ENCODE data around the gene EPHA4.

EPHA4 gene

DNA sequence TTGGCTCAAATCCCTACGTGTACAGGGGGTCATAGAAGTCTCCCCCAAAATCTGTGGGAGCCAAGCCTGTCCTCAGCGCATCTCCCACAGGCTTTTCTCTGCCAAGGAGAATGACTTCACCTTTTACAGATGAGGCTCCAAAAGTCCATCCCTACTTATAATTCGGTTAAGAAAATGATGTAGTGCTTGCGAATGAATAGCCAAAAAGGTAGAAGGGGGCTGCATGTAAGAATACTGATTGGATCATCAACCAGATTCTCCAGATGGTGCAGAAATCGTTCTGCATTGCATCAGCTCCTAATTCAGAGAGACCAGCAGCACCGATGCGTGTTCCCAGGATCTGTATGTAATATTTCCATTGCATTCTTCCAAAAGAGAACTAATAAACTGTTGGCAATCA is 91.9 kb downstream of the EPHA4 start:
- Histone ChIP-seq H3K4me1 (ENCODE audit: low read length) (no peaks in the 10 kb centered on the region), H3K4me2 (ENCODE audit: low read depth, low read length) (no peak overlapping the region), H3K9me2 (replicated peaks; ENCODE audit: insufficient read depth, low read length) (no peaks in the 10 kb centered on the region), H2AFZ (ENCODE audit: low read length) (no peak overlapping the region), H3K36me3 (replicated peaks; ENCODE audit: insufficient read depth, low read length) (no peaks in the 10 kb centered on the region), H3K27ac (ENCODE audit: low read length) (no peak overlapping the region), H3F3A (ENCODE audit: insufficient read depth, low read length) (no peaks in the 10 kb centered on the region), H4K20me1 (ENCODE audit: insufficient read depth, low read length) (no peaks in the 10 kb centered on the region), H3K9ac (ENCODE audit: low read length) (no peak overlapping the region), H3K9me3 (replicated peaks; ENCODE audit: insufficient read depth, low read length) (no peaks in the 10 kb centered on the region), H3K4me3 (ENCODE audit: low read length) (no peak overlapping the region), H3K27me3 (replicated peaks; ENCODE audit: insufficient read depth, low read length) (no peaks in the 10 kb centered on the region), H3K79me2 (ENCODE audit: low read length) (no peaks in the 10 kb centered on the region)
- TF ChIP-seq, protein P1, sequence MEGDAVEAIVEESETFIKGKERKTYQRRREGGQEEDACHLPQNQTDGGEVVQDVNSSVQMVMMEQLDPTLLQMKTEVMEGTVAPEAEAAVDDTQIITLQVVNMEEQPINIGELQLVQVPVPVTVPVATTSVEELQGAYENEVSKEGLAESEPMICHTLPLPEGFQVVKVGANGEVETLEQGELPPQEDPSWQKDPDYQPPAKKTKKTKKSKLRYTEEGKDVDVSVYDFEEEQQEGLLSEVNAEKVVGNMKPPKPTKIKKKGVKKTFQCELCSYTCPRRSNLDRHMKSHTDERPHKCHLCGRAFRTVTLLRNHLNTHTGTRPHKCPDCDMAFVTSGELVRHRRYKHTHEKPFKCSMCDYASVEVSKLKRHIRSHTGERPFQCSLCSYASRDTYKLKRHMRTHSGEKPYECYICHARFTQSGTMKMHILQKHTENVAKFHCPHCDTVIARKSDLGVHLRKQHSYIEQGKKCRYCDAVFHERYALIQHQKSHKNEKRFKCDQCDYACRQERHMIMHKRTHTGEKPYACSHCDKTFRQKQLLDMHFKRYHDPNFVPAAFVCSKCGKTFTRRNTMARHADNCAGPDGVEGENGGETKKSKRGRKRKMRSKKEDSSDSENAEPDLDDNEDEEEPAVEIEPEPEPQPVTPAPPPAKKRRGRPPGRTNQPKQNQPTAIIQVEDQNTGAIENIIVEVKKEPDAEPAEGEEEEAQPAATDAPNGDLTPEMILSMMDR (IDR thresholded peaks at IDR 0.05; ENCODE audit: low read length) = no peak
- TF ChIP-seq EZH2 (optimal IDR thresholded peaks at IDR 0.05; ENCODE audit: low read depth, low read length) (no peak), EZH2phosphoT487 (IDR thresholded peaks at IDR 0.05; ENCODE audit: low read length) (no peak)
- no peak for DNase-seq

DNA sequence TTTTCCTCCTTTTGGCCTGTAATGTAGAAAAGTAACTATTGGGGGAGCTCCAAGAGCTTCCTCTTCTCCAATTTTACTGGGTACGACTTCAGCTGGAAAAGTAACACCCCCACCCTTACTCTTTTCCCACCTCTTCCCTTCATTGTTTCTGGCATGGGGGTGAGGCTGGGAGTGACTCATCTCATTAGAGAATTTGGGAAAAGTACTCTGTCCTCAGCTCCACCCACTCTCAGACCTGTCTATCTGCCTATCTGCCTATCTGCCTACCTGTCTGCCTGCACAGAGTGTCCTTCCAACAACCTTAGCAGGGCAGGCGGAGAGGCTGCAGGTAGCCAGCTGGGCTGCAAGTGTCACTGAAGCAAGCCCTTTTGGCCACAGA is 93.6 kb downstream of the EPHA4 start:
- Histone ChIP-seq H3K4me2 (ENCODE audit: low read depth, low read length) (no peak overlapping the region), H4K20me1 (ENCODE audit: insufficient read depth, low read length) (no peaks in the 10 kb centered on the region), H3K9me3 (replicated peaks; ENCODE audit: insufficient read depth, low read length) (no peaks in the 10 kb centered on the region), H2AFZ (ENCODE audit: low read length) (no peak overlapping the region), H3K9me2 (replicated peaks; ENCODE audit: insufficient read depth, low read length) (no peaks in the 10 kb centered on the region), H3K9ac (ENCODE audit: low read length) (no peak overlapping the region), H3K4me1 (ENCODE audit: low read length) (no peaks in the 10 kb centered on the region), H3K27me3 (replicated peaks; ENCODE audit: insufficient read depth, low read length) (no peaks in the 10 kb centered on the region), H3K79me2 (ENCODE audit: low read length) (no peaks in the 10 kb centered on the region), H3F3A (ENCODE audit: insufficient read depth, low read length) (no peaks in the 10 kb centered on the region), H3K4me3 (ENCODE audit: low read length) (no peak overlapping the region), H3K27ac (ENCODE audit: low read length) (no peak overlapping the region), H3K36me3 (replicated peaks; ENCODE audit: insufficient read depth, low read length) (no peaks in the 10 kb centered on the region)
- DNase-seq = no peak
- TF ChIP-seq, protein P1 (IDR thresholded peaks at IDR 0.05; ENCODE audit: low read length) = no peak
- TF ChIP-seq EZH2phosphoT487 (IDR thresholded peaks at IDR 0.05; ENCODE audit: low read length) (no peak), EZH2 (optimal IDR thresholded peaks at IDR 0.05; ENCODE audit: low read depth, low read length) (no peak)

DNA sequence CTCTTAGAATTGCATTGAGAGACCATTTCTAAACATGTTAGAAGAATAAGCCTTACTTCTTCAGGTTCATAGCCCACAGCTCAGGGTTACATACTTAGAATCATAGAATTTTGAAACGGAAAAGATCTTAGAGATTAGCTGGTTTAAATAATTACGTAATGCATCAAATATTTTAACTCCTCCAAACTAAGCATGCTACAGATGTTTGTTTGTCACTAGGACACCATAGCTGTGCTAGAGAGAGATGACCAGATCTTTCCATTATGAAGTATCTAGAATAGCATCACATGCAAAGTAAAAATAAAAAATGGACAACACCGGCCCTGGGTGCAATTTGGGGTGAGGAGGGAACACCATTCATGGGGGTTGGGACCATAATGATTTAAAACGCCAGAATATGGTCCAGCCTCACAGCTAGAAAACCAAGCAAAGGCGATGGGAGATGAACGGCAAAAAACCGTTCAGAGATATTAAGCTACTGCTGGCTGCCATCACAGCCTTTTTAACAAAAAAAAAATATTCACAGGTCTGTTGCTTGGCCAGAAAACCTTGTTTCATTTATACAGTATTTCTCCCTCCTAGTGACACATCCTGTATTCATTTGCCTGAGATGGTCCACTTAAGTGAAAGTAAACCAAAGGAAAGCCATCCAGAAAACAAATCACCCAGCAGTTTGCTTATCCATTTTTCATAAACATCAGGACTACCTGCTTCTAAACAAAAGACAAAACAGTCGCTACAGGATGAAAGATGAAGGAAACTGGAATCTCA is 94.2 kb downstream of the EPHA4 start:
- TF ChIP-seq, protein P1 (IDR thresholded peaks at IDR 0.05; ENCODE audit: low read length) = no peak
- TF ChIP-seq EZH2 (optimal IDR thresholded peaks at IDR 0.05; ENCODE audit: low read depth, low read length) (no peak), EZH2phosphoT487 (IDR thresholded peaks at IDR 0.05; ENCODE audit: low read length) (no peak)
- no peaks in the 10 kb centered on the region for H4K20me1 ChIP-seq (ENCODE audit: insufficient read depth, low read length)
- H3K4me3 ChIP-seq (ENCODE audit: low read length) = no peak overlapping the region
- H3K9me3 ChIP-seq (replicated peaks; ENCODE audit: insufficient read depth, low read length) = no peaks in the 10 kb centered on the region
- no peaks in the 10 kb centered on the region for H3K79me2 ChIP-seq (ENCODE audit: low read length)
- no peak overlapping the region for H3K27ac ChIP-seq (ENCODE audit: low read length)
- no peaks in the 10 kb centered on the region for H3K27me3 ChIP-seq (replicated peaks; ENCODE audit: insufficient read depth, low read length)
- no peak overlapping the region for H3K4me2 ChIP-seq (ENCODE audit: low read depth, low read length)
- no peaks in the 10 kb centered on the region for H3K4me1 ChIP-seq (ENCODE audit: low read length)
- no peak overlapping the region for H2AFZ ChIP-seq (ENCODE audit: low read length)
- no peaks in the 10 kb centered on the region for H3K9me2 ChIP-seq (replicated peaks; ENCODE audit: insufficient read depth, low read length)
- H3K36me3 ChIP-seq (replicated peaks; ENCODE audit: insufficient read depth, low read length) = no peaks in the 10 kb centered on the region
- H3K9ac ChIP-seq (ENCODE audit: low read length) = no peak overlapping the region
- no peak for DNase-seq
- no peaks in the 10 kb centered on the region for H3F3A ChIP-seq (ENCODE audit: insufficient read depth, low read length)
